AG09319 (cell line): ENCODE data around the gene FAM193A.

Experiments used
- DNase-seq: peaks from one replicate; pipeline ENCODE4 v3.0.0-alpha.2; 2010; ENCODE audit warnings: low read depth; ENCODE audit errors: extremely low read depth
- TF ChIP-seq, protein P1 (sequence below): IDR thresholded peaks from 2 replicates; pipeline ENCODE4 v1.5.1; 2011; ENCODE audit warnings: low read depth, mild to moderate bottlenecking, inconsistent platforms, low read length, moderate library complexity

The FAM193A gene

DNA sequence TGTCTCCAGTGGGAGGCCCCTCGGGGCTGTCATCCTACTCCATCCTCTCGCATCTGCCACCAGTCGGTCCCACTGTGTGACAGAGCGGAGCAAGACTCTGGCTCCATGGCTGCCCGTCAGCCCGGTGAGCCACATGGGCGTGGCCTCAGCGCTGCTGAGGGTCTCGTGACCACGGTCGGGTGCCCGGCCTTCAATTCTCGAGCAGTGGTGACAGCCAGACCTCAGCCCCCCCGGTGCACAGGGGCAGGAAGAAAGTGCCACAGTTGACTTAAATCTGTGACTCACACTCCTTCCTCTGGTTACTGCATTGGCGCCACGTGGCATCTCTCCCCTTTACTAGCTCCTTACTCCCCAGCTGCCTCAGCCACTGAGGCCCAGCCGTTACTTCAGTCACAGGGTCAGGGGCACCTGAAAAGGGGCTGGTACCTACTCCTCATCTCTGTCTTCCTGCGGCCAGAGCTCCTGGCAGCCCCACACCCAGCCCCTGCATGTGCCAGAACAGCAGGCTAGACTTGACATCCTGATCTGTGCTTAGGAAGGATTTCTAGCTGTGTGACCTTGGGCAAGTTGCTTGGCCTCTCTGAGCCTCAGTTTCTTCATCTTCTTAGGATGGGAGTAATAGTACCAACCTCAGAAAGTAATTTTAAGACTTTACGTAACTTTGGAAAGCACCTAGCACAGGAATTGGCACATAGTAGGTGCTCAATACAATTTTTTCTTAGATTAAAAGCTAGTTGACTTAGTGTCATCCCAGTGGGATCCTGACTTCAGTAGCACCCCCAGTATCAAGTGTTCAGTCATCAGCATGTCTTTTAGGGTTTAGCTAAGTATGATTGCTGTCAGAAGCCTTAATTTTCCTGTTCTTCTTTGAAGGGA, 153.6 kb downstream of the FAM193A start:
- DNase-seq = no peak
- TF ChIP-seq, protein P1, sequence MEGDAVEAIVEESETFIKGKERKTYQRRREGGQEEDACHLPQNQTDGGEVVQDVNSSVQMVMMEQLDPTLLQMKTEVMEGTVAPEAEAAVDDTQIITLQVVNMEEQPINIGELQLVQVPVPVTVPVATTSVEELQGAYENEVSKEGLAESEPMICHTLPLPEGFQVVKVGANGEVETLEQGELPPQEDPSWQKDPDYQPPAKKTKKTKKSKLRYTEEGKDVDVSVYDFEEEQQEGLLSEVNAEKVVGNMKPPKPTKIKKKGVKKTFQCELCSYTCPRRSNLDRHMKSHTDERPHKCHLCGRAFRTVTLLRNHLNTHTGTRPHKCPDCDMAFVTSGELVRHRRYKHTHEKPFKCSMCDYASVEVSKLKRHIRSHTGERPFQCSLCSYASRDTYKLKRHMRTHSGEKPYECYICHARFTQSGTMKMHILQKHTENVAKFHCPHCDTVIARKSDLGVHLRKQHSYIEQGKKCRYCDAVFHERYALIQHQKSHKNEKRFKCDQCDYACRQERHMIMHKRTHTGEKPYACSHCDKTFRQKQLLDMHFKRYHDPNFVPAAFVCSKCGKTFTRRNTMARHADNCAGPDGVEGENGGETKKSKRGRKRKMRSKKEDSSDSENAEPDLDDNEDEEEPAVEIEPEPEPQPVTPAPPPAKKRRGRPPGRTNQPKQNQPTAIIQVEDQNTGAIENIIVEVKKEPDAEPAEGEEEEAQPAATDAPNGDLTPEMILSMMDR = no peak

DNA sequence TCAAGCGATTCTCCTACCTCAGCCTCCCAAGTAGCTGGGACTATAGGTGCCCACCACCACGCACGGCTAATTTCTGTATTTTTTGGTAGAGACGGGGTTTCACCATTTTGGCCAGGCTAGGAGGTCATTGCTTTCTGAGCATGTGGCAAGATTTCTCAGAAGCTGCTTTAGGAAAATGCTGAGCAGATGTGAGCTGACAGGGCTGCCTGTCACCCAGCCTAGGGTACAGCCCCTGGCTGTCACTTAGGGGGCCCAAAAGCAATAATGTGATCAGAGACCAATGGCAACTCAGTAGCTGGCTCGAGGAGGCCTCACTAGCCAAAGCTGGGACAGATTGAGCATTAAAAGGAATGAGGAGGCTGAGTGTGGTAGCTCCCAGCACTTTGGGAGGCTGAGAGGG, 154.9 kb downstream of the FAM193A start:
- no peak for DNase-seq
- TF ChIP-seq, protein P1 = no peak

DNA sequence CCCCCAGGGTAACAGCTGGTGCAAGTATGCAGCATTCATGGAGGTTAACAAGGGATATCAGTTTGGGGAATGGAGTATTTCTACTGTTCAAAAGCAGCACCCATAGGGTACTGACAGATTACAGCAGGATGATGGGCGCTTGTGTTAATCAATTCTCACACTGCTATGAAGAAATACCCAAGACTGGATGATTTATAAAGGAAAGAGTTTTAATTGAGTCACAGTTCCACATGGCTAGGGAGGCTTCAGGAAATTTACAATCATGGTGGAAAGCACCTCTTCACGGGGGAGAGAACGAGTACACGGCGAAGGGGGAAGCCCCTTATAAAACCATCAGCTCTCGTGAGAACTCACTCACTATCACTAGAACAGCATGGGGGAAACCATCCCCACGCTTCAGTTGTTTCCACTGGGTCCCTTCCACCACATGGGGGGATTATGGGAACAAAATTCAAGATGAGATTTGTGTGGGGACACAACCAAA, 155.5 kb downstream of the FAM193A start:
- TF ChIP-seq, protein P1 = no peak
- no peak for DNase-seq

DNA sequence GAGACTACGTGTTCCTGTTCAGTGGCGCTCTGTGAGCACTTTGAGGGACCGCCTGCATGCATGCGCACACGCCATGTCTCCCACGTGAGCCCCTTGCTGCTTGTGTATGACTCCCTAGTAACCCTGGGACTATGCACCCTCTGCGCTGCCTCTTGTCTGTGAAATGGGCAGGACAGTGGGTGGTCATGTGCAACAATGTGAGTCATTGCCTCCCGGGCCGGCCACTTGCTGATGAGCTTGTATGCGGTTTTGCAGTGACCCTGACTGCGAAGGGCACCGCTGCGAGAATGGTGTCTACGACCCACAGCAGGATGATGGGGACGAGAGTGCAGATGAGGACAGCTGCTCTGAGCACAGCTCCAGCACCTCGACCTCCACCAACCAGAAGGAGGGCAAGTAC, 158.2 kb downstream of the FAM193A start:
- TF ChIP-seq, protein P1 = no peak
- no peak for DNase-seq

DNA sequence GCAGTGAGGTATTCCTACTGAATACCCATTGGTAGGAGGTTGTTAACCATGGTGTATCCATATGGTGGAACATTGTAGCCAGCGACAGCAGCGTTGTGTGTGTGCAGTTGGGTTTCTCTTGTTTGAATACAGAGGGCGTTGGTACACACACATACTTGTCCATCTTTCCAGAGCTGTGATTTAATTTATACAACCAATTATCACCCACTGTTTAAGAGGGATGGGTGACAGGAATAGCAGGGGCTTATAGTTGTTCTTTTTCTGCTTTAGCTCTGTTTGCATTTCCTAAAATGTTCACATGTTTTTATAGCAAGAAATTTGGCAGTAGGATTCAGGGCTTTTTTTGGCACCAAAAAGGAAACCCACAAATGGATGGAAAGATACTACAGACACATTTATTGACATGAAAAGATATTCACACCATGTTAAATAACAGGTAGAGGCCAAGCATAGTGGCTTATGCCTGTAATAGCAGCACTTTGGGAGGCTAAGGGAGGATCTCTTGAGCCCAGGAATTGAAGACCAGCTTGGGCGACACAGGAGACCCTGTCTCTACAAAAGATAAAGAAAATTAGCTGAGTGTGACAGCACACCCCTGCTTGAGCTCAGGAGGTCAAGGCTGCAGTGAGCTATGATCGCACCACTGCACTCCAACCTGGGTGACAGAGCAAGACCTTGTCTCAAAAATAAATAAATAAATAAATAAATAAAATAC, 159.1 kb downstream of the FAM193A start:
- no peak for DNase-seq
- TF ChIP-seq, protein P1 = no peak

DNA sequence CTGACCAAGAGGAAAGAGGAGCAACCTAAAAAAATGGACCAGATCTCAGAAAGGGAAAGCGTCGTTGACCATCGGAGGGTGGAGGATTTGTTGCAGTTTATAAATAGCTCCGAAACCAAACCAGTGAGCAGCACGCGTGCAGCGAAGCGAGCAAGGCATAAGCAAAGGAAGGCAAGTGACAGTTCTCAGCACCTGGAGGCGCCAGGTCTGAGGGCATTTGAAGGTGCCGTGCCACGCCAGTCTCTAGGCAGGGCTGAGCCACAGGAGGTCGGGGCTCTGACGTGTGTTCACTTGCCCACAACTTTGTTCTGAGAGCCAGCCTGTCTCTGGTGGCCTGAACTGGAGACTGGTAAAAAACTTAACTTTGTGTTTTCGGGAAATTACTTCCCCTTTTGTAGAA, 160.0 kb downstream of the FAM193A start:
- TF ChIP-seq, protein P1 = no peak
- no peak for DNase-seq

DNA sequence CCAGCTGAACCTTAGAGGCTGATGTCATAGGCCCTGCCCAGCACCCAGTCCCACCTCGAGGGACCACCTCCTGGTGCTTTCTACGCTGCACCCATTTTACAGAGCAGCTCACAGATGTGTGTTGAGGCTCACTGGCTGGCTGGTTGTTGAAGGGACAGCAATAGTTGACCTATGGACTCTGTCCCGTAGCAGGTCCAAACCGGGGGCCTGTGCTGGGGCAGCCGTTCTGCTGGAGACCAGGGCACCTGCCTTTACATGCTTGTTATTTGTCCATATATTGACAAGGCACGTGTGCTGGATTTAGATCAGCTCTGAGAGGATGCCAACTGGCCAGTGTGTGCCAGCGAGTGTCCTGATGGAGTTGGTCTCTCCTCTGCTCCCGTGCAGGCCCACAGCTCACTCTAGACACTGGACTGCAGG, 161.6 kb downstream of the FAM193A start:
- no peak for DNase-seq

More for the DNA sequence above, 161.6 kb downstream of the FAM193A start:
- TF ChIP-seq, protein P1 = no peak
